ENCODE measurements around the gene CMTM2. TPM values are rescaled to one million over a fixed set of nuclear protein-coding genes. Genes with fewer than 3 reads are reported as not detected.

CMTM2 gene
- total and polyA plus RNA-seq, 9 of the 15 experiments (the other 6 are each of a cell fraction or from before 2014, with no cell fraction given), result not detected

DNA sequence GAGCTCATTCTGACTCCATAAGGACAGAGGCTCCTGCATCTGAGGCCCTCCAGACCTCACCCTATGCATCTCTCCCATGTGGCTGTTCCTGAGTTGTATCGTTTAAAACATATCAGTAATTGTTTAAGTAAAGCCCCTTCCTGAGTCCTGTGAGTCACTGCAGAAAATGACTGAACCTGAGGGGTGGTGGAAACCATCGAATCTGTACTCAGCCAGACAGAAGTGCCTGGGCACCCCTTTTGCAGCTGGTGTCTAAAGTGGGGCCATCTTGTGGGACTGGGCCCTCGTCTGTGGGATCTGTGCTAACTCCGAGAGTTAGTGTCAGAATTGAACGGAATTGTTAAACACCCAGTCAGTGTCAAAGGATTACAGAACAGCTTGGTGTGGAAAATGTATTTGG lies 50.6 kb downstream of the CMTM2 start (continued):
- no peak for TF ChIP-seq STAT5B (CRISPR knock-in tag; IDR thresholded peaks at IDR 0.05)
- TF ChIP-seq NELFE (IDR thresholded peaks at IDR 0.05; ENCODE audit: insufficient read depth, insufficient read length), result no peak
- TF ChIP-seq ZNF134 (CRISPR knock-in tag; conservative IDR thresholded peaks at IDR 0.05), result no peak
- TF ChIP-seq ERF (CRISPR knock-in tag; IDR thresholded peaks at IDR 0.05), result no peak
- TF ChIP-seq NCOA4 (IDR thresholded peaks at IDR 0.05; ENCODE audit: partially characterized antibody), result no peak
- TF ChIP-seq ILF3 (IDR thresholded peaks at IDR 0.05; ENCODE audit: borderline replicate concordance), result no peak
- TF ChIP-seq ZNF589 (CRISPR knock-in tag; IDR thresholded peaks at IDR 0.05; ENCODE audit: low read depth), result no peak
- no peak for TF ChIP-seq ETV5 (CRISPR knock-in tag; IDR thresholded peaks at IDR 0.05; ENCODE audit: low read depth)
- no peak for TF ChIP-seq MXD1 (CRISPR knock-in tag; IDR thresholded peaks at IDR 0.05; ENCODE audit: borderline replicate concordance, poor library complexity, severe bottlenecking)
- TF ChIP-seq, protein P1, sequence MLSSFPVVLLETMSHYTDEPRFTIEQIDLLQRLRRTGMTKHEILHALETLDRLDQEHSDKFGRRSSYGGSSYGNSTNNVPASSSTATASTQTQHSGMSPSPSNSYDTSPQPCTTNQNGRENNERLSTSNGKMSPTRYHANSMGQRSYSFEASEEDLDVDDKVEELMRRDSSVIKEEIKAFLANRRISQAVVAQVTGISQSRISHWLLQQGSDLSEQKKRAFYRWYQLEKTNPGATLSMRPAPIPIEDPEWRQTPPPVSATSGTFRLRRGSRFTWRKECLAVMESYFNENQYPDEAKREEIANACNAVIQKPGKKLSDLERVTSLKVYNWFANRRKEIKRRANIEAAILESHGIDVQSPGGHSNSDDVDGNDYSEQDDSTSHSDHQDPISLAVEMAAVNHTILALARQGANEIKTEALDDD (IDR thresholded peaks at IDR 0.05), result no peak
- no peak for TF ChIP-seq HOXB6 (CRISPR knock-in tag; IDR thresholded peaks at IDR 0.05; ENCODE audit: borderline replicate concordance)
- TF ChIP-seq AFF4 (CRISPR knock-in tag; IDR thresholded peaks at IDR 0.05), result no peak
- TF ChIP-seq BRF1 (IDR thresholded peaks at IDR 0.05; ENCODE audit: borderline replicate concordance, extremely low read depth, insufficient read length), result no peak
- no peak for TF ChIP-seq EGR1 (conservative IDR thresholded peaks at IDR 0.05)
- TF ChIP-seq CGGBP1 (CRISPR knock-in tag; IDR thresholded peaks at IDR 0.05), result no peak
- no peak for TF ChIP-seq ATF4 (CRISPR knock-in tag; IDR thresholded peaks at IDR 0.05)

Data from K562 (cell line).